Astrocyte (in vitro differentiated cells and primary cell): ENCODE results near the gene IGF2BP3. TPM values are rescaled to one million over a fixed set of nuclear protein-coding genes. Genes with fewer than 3 reads are reported as not detected.

ENCODE experiments used
- DNase-seq: peaks from one replicate; pipeline ENCODE4 v3.0.0-alpha.2; 2010; ENCODE audit warnings: low read depth
- FAIRE-seq: peaks from 2 replicates; lab custom pipeline; 2011; peaks lifted over from hg19 to GRCh38; lab: Jason Lieb, UNC
- H2AFZ ChIP-seq: 2 replicates; pipeline ENCODE4 v1.6.0; 2012; ENCODE audit warnings: low read depth, low read length, inconsistent platforms
- H3K27ac ChIP-seq: 2 replicates; pipeline ENCODE4 v1.5.1; 2011; ENCODE audit warnings: low read depth, low read length, inconsistent platforms
- H3K27me3 ChIP-seq: 2 replicates; pipeline ENCODE4 v1.6.0; 2011; ENCODE audit warnings: low read length, inconsistent platforms; ENCODE audit not compliant: insufficient read depth
- H3K36me3 ChIP-seq: 2 replicates; pipeline ENCODE4 v1.5.1; 2011; ENCODE audit warnings: low read length, inconsistent platforms; ENCODE audit not compliant: insufficient read depth
- H3K4me1 ChIP-seq: 2 replicates; pipeline ENCODE4 v1.5.1; 2011; ENCODE audit warnings: low read length, inconsistent platforms; ENCODE audit not compliant: insufficient read depth
- H3K4me2 ChIP-seq: 2 replicates; pipeline ENCODE4 v1.6.0; 2012; ENCODE audit warnings: low read length, inconsistent platforms
- H3K4me3 ChIP-seq: 2 replicates; pipeline ENCODE4 v1.5.1; 2011; ENCODE audit warnings: low read depth, mild to moderate bottlenecking, low read length, inconsistent platforms; ENCODE audit not compliant: insufficient read depth
- H3K79me2 ChIP-seq: 2 replicates; pipeline ENCODE4 v1.6.0; 2012; ENCODE audit warnings: mild to moderate bottlenecking, low read length, inconsistent platforms; ENCODE audit not compliant: insufficient read depth
- H3K9ac ChIP-seq: 2 replicates; pipeline ENCODE4 v1.6.0; 2012; ENCODE audit warnings: mild to moderate bottlenecking, low read length, inconsistent platforms
- H3K9me3 ChIP-seq: 2 replicates; pipeline ENCODE4 v1.5.1; 2012; ENCODE audit warnings: low read depth, mild to moderate bottlenecking, low read length, inconsistent platforms; ENCODE audit not compliant: insufficient read depth
- H4K20me1 ChIP-seq: 2 replicates; pipeline ENCODE4 v1.6.0; 2012; ENCODE audit warnings: low read length, inconsistent platforms; ENCODE audit not compliant: insufficient read depth
- H3K27ac Mint-ChIP-seq: one replicate; pipeline ENCODE4 v1.8.0; 2021; ENCODE audit warnings: mild to moderate bottlenecking, mixed read lengths; ENCODE audit not compliant: unreplicated experiment
- H3K27me3 Mint-ChIP-seq: one replicate; pipeline ENCODE4 v1.8.0; 2021; ENCODE audit warnings: low read depth, mixed read lengths; ENCODE audit not compliant: unreplicated experiment
- H3K36me3 Mint-ChIP-seq: one replicate; pipeline ENCODE4 v1.8.0; 2021; ENCODE audit warnings: low read depth, mixed read lengths; ENCODE audit not compliant: unreplicated experiment
- H3K4me1 Mint-ChIP-seq: one replicate; pipeline ENCODE4 v1.8.0; 2021; ENCODE audit warnings: low read depth, mixed read lengths; ENCODE audit not compliant: unreplicated experiment
- H3K4me3 Mint-ChIP-seq: one replicate; pipeline ENCODE4 v1.8.0; 2021; ENCODE audit warnings: mild to moderate bottlenecking, moderate library complexity, mixed read lengths; ENCODE audit not compliant: unreplicated experiment
- H3K9me3 Mint-ChIP-seq: one replicate; pipeline ENCODE4 v1.8.0; 2021; ENCODE audit warnings: mild to moderate bottlenecking, mixed read lengths; ENCODE audit not compliant: unreplicated experiment
- EZH2 ChIP-seq: IDR thresholded peaks from 2 replicates; pipeline ENCODE4 v1.6.1; 2012; ENCODE audit warnings: mild to moderate bottlenecking, low read length, inconsistent platforms; ENCODE audit not compliant: insufficient read depth
- total RNA-seq: library from RNA; stranded (reverse); gene quantifications from 2 replicates; pipeline ENCODE4 v1.2.1, GENCODE V29; 2021
- TF ChIP-seq, protein P1 (sequence below): IDR thresholded peaks from 2 replicates; pipeline ENCODE4 v1.5.1; 2011; ENCODE audit warnings: low read depth, mild to moderate bottlenecking, inconsistent platforms, low read length, moderate library complexity; ENCODE audit not compliant: insufficient read depth

The IGF2BP3 gene
- total RNA-seq, 1 donor from 2014 or later = 79.5 TPM

GRCh38 chr7:23431702-23432199 lies 38.5 kb downstream of the IGF2BP3 start:
- peak; percentile 14 for DNase-seq
- Histone ChIP-seq H3K4me3 (no peak overlapping the region), H3K9me3 (no peaks in the 10 kb centered on the region), H3K4me2 (peak overlapping the region; percentile 16), H4K20me1 (peaks cover 52% of the 10 kb centered on the region), H3K4me1 (peaks cover 28% of the 10 kb centered on the region), H2AFZ (no peak overlapping the region), H3K27ac (peak overlapping the region; percentile 10), H3K9ac (peak overlapping the region; percentile 31), H3K36me3 (peaks cover 2% of the 10 kb centered on the region), H3K27me3 (no peaks in the 10 kb centered on the region), H3K79me2 (peaks cover 93% of the 10 kb centered on the region)
- peak overlapping the region; percentile 98 for H3K27ac Mint-ChIP-seq
- peaks cover 47% of the 10 kb centered on the region for H3K4me1 Mint-ChIP-seq
- no peaks in the 10 kb centered on the region for H3K9me3 Mint-ChIP-seq
- H3K27me3 Mint-ChIP-seq = no peaks in the 10 kb centered on the region
- H3K4me3 Mint-ChIP-seq = no peak overlapping the region
- TF ChIP-seq, protein P1, sequence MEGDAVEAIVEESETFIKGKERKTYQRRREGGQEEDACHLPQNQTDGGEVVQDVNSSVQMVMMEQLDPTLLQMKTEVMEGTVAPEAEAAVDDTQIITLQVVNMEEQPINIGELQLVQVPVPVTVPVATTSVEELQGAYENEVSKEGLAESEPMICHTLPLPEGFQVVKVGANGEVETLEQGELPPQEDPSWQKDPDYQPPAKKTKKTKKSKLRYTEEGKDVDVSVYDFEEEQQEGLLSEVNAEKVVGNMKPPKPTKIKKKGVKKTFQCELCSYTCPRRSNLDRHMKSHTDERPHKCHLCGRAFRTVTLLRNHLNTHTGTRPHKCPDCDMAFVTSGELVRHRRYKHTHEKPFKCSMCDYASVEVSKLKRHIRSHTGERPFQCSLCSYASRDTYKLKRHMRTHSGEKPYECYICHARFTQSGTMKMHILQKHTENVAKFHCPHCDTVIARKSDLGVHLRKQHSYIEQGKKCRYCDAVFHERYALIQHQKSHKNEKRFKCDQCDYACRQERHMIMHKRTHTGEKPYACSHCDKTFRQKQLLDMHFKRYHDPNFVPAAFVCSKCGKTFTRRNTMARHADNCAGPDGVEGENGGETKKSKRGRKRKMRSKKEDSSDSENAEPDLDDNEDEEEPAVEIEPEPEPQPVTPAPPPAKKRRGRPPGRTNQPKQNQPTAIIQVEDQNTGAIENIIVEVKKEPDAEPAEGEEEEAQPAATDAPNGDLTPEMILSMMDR = no peak
- no peak for TF ChIP-seq EZH2
- peaks cover 4% of the 10 kb centered on the region for H3K36me3 Mint-ChIP-seq
- FAIRE-seq = no peak

DNA sequence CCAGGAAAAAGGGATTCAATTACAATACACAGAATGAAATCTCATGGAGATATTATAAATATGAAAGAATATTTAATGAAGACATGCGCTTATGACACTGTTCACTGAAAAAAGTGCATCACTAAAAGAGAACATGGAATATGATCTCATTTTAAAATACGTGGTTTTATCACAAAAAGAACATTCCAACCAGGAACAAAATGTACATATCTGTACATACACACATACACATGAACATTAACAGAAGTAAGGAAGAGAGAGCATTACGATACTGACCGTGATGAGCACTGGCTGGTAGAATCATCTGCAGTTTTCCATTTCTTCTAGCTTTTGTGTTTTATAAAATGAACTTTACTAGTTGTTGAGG lies 39.4 kb downstream of the IGF2BP3 start:
- H3K27ac ChIP-seq = peak overlapping the region; percentile 47
- H3K4me2 ChIP-seq = peak overlapping the region; percentile 43
- H3K27ac Mint-ChIP-seq = peak overlapping the region; percentile 98

DNA sequence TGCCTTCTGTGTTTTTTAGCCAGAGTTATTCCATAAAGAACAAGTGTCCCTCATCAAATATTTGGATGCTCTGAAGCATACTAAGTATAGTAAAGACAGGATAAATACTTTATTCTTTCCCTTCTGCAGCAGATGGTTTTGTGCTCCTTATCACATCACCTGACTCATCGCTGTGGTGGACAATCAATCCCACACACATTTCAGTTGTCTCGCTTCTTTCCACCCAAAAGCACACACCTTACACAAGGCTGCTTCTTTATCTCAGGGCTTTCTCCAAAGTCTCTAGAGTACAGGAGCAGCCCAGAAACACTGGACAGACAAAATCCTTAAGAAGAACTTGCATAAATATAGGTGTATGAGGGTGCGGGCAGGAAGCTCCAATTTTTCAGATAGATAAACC lies 43.4 kb downstream of the IGF2BP3 start:
- peaks cover 96% of the 10 kb centered on the region for H3K79me2 ChIP-seq
- peaks cover 2% of the 10 kb centered on the region for H3K36me3 ChIP-seq
- Mint-ChIP-seq H3K9me3 (no peaks in the 10 kb centered on the region), H3K4me3 (no peak overlapping the region), H3K27ac (peak overlapping the region; percentile 36), H3K27me3 (no peaks in the 10 kb centered on the region), H3K36me3 (peaks cover 1% of the 10 kb centered on the region), H3K4me1 (peaks cover 32% of the 10 kb centered on the region)
- H3K9ac ChIP-seq = no peak overlapping the region
- H3K27me3 ChIP-seq = no peaks in the 10 kb centered on the region
- no peak for FAIRE-seq
- H3K9me3 ChIP-seq = no peaks in the 10 kb centered on the region
- peak; percentile 56 for DNase-seq
- H3K27ac ChIP-seq = no peak overlapping the region
- TF ChIP-seq EZH2 = no peak
- TF ChIP-seq, protein P1 = no peak
- H3K4me2 ChIP-seq = peak overlapping the region; percentile 21
- no peak overlapping the region for H3K4me3 ChIP-seq
- H4K20me1 ChIP-seq = peaks cover 75% of the 10 kb centered on the region
- H3K4me1 ChIP-seq = peaks cover 23% of the 10 kb centered on the region
- H2AFZ ChIP-seq = no peak overlapping the region

More for the DNA sequence above, 39.4 kb downstream of the IGF2BP3 start:
- no peak for FAIRE-seq
- no peaks in the 10 kb centered on the region for H3K27me3 ChIP-seq
- H3K36me3 ChIP-seq = peaks cover 2% of the 10 kb centered on the region
- H3K9me3 Mint-ChIP-seq = no peaks in the 10 kb centered on the region
- TF ChIP-seq, protein P1 = no peak
- no peak for TF ChIP-seq EZH2
- DNase-seq = no peak
- no peaks in the 10 kb centered on the region for H3K27me3 Mint-ChIP-seq
- peaks cover 50% of the 10 kb centered on the region for H3K4me1 Mint-ChIP-seq
- H3K9me3 ChIP-seq = no peaks in the 10 kb centered on the region
- H3K9ac ChIP-seq = peak overlapping the region; percentile 31
- H3K4me3 ChIP-seq = no peak overlapping the region
- no peak overlapping the region for H2AFZ ChIP-seq
- peaks cover 32% of the 10 kb centered on the region for H3K4me1 ChIP-seq
- H4K20me1 ChIP-seq = peaks cover 59% of the 10 kb centered on the region
- H3K79me2 ChIP-seq = peaks cover 93% of the 10 kb centered on the region
- H3K4me3 Mint-ChIP-seq = no peak overlapping the region
- H3K36me3 Mint-ChIP-seq = peaks cover 4% of the 10 kb centered on the region
